ENCODE results near the gene SNX3. TPM values are rescaled to one million over a fixed set of nuclear protein-coding genes. Genes with fewer than 3 reads are reported as not detected.

The SNX3 gene
- total RNA-seq, 2 experiments from 2014 or later, result 85.5 to 85.6 TPM

- POLR2A ChIA-PET, result no interaction called here
- CTCF ChIA-PET, result interaction anchor here (1.7 kb wide), 1 partner anchor 328 kb away, joined by 4 read pairs; no protein-coding TSS in a partner anchor
Observed at GRCh38 chr6:108163644-108164542, 96.9 kb downstream of the SNX3 start.

- POLR2A ChIA-PET, result no interaction called here
- CTCF ChIA-PET, result interaction anchor here (1.4 kb wide), 1 partner anchor 49 kb away, joined by 3 read pairs; no protein-coding TSS in a partner anchor
Observed at GRCh38 chr6:108163267-108163643, 97.6 kb downstream of the SNX3 start.

GRCh38 chr6:108161724-108162282 is 99.0 kb downstream of the SNX3 start:
- POLR2A ChIA-PET, result no interaction called here
- CTCF ChIA-PET, result interaction anchor here (1.4 kb wide), 1 partner anchor 47 kb away, joined by 3 read pairs; no protein-coding TSS in a partner anchor

Other genes starting within 250 kb of the SNX3 start
- 10 to 100 TPM; 18.9 to 21.9 TPM for gene OSTM1, start 186.3 kb downstream of the SNX3 start, total RNA-seq
- not detected for gene NR2E1, start 95.0 kb downstream of the SNX3 start, total RNA-seq
- 1 to 10 TPM; 5.1 TPM for gene AFG1L, start 34.0 kb upstream of the SNX3 start, total RNA-seq

Data from activated CD8-positive, alpha-beta memory T cell treated with anti-CD3 and anti-CD28 coated beads for 36 hours (primary cell).